Stimulated activated CD4-positive, alpha-beta T cell treated with anti-CD3 and anti-CD28 coated beads, Interleukin-12 subunit alpha, Interleukin-12 subunit beta, amount 100 ng/mL, for 48 hours (primary cell): Measurements from ENCODE around the gene MMP28.
"Not testable (repeated sequence)": the region's sequence is repeated elsewhere in the genome, so short reads cannot be mapped to it uniquely, and the experiment has no call there.

Experiments used
- DNase-seq, 3 donors: peaks; one replicate each; pipeline ENCODE4 v3.0.0-alpha.2; 2020; ENCODE audit warnings: low read depth in 2 of 3, low spot score in 1 of 3

The MMP28 gene

GRCh38 chr17:35766903-35767510, 28.4 kb downstream of the MMP28 start:
- peak in 1 of 3 donors; percentile 27 for DNase-seq

DNA sequence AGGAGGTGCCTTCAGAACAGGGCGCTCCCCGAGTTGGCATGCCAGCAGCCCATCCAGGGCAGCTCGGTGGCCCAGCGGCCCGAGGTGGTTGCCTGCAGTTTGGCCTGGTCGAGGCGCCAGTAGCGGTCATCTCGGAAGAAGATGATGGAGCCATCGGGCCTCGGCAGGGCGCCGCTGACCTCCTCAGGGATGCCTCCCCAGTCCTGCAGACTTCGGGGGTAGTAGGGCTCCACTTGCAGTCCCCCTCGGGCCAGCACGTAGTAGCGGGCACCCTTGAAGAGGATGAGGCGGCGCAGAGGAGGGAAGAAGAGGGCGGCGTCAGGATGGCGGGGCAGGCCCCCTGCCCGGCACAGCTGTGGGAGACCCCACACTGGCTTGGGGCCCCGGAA, 29.0 kb downstream of the MMP28 start:
- no peak for DNase-seq

DNA sequence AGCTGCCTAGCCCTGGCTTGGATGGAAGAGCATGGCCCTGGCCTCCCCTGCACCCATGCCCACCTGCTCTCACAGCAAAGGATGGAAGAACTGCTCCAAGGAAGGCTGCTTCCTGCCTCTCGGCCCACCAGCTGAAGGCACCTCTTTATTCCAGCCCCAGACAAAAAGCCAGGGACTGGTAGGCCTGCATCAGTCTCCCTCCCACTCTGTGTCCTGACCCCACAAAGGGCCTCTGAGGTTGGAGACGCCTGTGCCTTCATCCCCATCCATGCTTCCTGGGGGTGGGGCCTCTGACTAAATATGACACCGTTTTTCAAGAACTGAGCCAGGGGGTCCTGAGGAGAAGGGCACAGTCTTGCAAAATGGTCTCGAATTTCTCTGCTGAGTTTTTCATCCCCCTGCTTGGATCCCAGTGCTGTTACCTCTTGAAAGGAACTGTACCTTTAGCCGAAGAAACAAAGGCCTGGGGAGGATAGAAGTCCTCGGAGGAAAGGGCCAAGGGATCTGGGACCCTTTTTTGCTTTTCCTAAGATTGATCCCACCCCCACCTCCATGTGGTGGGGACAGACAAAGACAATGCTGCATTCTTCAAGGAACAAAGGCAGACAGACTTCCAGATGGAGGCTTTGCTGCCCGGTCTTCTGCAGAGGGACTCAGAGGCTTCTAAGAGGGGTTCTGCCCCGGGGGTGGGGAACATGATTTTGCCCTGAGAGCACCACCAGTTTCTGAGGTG, 29.5 kb downstream of the MMP28 start:
- DNase-seq, result no peak

DNA sequence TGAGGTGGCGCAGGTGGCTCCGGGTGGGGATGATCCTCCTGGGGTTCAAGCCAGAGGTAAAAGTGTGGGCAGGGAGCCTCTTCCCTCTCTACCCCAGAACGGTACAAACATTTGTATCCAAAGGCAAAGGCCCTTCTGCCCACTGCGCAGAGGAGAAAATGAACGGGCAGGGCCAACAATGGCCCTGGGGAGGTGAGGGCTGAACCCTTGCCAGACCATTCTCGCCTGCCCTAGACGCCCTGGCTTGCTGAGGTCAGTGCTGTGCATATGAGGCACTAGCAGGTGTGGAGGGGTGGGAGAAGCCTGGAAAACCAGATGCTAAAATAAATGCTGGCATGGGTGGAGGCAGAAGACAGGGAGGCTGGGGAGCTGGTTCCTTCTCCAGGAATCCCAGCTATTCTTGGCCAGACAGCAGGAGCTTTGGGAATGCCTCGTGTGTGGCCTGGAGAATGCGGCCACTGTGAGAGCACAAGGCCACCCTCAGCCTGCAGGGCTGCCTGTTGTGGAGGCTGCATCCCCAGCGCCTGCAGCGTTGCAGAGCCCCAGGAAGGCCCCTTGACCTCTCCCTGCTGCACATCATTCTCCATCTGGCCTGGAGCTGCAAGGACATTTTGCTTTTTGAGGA, 30.2 kb downstream of the MMP28 start:
- DNase-seq, result no peak

DNA sequence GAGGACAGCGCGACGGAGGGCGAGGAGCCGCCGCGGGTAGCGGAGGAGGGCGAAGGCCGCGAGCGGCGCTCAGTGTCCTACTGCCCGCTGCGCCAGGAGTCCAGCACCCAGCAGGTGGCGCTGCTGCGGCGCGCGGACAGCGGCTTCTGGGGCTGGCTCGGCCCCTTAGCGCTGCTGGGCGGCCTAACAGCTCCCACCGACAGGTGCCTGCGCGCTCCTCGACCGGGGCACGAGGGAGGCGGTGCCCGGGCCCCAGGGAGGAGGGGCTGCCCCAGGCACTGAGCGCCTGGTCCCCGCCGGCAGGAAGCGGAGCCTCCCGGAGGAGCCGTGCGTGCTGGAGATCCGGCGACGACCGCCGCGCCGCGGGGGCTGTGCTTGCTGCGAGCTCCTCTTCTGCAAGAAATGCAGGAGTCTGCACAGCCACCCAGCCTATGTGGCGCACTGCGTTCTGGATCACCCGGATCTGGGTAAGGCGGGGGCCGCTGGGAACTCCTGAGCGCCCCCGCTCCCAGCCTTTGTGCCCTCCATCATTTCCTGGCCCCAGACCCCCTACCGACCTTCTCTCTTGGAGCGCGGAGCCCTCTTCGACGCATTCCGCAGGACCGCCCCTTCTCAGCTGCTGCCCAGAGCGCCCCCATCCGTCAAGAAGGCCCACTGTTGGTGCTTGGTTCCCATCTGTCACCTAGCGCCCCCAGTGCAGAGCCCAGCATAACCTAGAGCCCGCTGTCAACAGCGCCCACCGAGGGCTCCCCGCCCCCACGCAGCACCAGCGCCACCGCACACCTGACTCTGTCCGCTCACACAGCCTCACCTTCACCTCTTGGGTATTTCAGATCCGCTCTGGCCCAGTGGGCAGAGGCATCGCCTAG, 31.1 kb downstream of the MMP28 start:
- peak; percentile 77 to 86 (median 79) for DNase-seq

- DNase-seq, result no peak
Measured at GRCh38 chr17:35763767-35764122, 31.7 kb downstream of the MMP28 start.

DNA sequence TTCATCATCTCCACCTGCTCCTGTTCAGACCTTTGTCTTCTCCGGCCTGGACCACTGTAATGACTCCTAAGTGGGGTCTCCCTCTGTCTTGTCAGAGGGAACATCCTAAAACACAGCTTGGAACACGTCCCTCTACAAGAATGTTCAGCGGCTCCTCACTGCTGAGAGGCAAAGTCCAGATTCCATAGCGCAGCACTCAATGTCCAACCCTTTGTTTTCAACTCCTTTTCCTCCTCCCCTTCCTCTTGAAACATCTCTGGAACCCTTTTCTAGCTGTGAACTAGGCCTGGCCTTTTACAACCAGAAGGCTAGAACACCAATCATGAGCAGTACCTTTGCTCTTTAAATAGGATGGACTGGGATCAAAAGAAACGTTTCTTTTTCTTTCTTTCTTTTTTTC, 33.8 kb downstream of the MMP28 start:
- DNase-seq, result no peak

DNA sequence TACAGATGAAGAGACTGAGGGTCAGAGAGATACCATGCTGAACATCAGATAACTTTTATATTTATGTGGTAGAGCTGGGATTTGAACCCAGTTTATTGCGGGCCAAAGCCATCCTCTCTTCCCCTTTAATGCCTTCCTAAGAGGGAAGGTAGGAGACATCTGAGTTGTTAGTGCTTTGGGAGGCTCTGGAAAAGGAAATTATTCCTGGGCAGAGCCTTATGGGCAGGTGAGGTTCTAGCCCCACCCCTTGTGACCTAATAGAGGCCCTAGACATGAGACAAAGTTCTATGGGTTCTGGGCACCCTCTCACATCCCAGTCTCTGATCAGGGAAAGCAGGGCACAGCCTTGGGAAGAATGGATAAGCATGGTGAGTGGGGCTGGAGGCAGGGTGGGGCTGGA, 34.9 kb downstream of the MMP28 start, which contains the start of gene C17orf50:
TSS of gene C17orf50 (plus strand) at position 301 of the 400 bp plus-strand sequence. CDS start at position 356, 55 bp downstream.
- DNase-seq, result no peak

DNA sequence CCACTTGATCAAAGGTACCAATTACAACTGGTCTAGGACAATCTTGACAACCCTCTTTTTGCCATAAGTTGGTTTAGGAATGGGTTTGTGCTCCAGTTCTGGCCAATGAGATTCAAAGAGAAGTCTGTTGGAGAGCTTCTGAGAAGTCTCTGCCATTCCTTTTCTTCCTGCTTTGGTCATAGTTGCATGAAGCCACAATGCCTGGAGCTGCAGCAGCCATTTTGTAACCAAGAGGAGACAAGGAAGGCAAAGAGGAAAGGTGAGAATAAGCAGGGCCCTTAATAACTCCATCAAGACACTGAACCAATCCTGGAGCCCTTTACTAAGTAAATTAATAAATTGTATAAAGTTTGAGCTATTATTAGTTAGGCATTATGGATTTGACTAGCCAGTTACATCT, 38.2 kb downstream of the MMP28 start:
- DNase-seq, result no peak

GRCh38 chr17:35752945-35753764, 42.3 kb downstream of the MMP28 start, which contains the start of gene GAS2L2:
GAS2L2 (minus strand) TSS chr17:35753239; CDS start chr17:35752850, 389 bp downstream.
- no peak for DNase-seq

DNA sequence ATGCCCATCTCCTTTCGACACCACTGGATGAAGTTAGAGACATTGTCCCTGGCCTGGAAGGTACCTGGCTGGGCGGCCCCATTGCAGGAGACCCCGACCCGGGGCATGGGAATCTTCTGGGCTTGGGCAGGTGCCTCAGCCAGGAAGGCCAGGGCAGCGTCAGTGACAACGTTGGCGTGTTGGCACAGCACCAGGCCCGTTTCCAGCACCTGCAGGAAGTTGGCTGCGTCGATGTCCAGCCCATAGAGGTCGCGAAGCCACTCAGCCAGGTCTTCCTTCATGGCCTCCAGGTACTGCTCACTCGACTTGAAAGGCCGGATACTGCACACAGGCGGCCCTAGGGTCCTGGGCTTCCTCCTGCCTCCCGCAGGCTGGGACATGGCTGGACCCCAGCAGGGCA, 43.0 kb downstream of the MMP28 start:
- DNase-seq, result no peak

- DNase-seq, result not testable (repeated sequence)
Measured at GRCh38 chr17:35751541-35751940, 43.9 kb downstream of the MMP28 start.

DNA sequence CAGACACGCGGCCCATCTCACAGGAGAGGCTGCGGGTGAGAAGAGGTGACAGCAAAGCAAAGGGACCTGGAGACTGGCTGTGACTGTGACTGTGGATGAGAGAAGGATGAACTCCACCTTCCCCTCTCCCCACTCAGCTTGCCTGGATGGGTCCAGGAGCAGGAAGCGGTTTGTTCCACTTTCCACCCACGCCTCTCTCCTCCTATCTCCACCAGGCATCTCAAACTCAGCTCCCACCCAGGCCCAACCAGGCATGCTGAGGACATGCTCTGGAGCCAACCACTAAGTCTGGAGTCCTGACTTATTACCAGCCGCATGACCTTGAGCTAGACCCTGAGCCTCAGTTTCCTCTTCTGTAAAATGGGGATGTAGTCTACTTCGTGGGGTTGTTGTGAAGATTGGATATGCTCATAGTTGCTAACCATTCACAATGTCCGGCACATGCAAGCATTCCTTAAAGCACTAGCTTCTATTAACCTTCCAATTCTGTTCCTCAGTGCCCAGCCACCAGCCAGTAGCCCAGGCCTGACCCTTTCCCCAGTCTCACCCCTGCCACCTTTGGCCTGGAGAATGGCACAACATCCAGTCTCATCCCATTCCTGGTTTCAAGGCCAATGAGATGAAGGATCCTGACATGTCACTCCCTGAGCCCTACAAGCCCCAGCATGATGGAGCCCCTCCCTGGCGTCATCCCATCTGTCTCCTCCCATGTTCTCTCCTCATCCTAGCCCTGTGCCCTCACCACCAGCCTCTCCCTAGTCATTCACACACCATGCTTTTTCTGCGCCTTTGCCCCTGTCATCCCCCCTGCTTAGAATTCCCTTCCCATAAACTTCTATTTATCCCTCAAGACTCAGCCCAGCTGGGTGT, 44.7 kb downstream of the MMP28 start:
- no peak for DNase-seq

- no peak for DNase-seq
Measured at GRCh38 chr17:35749560-35750412, 45.7 kb downstream of the MMP28 start.

DNA sequence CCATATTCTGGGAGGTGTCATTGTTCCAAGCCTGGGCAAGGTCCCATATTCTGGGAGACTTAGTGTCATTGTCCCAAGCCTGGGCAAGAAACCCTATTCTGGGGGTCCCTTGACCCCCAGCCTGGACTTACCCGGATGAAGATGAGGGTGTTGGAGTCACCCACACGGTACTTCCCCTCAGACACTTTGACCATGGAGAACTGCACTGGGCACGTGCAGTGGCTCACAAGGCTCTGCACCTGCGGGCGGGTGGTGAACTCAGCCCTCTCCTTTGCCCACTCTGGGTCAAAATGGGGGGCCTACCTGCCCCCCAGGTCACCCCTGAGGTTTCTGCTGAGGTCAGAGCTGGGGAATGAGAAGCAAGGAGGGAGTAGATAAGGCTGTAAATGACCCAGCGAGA, 46.5 kb downstream of the MMP28 start:
- no peak for DNase-seq

- no peak for DNase-seq
Measured at GRCh38 chr17:35748341-35748841, 47.0 kb downstream of the MMP28 start.

DNA sequence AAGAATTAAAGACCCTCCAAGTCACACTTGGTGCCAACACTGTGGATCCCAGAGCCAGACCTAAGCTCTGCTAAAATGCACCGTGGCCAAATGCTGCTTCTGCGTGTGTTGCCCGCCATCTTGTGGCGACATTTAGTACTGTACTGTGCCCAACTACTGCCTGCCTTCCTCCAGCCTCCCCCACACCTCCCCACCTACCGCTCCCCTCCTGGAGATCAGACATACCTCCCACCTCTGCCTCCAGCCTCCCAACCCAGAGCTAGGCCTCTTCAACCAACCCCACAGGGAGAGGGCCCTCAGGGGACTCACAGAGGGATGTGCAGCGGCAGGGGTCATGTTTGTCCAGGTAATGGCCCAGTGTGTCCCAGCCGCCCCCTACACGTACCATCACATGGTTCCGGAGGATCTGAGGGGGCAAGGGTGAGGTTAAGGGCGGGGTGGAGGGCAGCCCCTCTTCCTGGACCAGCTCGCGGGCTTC, 47.9 kb downstream of the MMP28 start:
- DNase-seq, result peak; percentile 68 to 87 (median 72)

GRCh38 chr17:35745749-35746320, 49.6 kb downstream of the MMP28 start:
- DNase-seq, result no peak
